ENCODE data around the gene SLC4A8.

The SLC4A8 gene

GRCh38 chr12:51432921-51433320 lies 8.3 kb downstream of the SLC4A8 start:
- Histone ChIP-seq H3K4me3 (ENCODE audit: low read depth in 1 of 2, low read length in 2 of 2) (no peak overlapping the region), H3K4me2 (ENCODE audit: insufficient read depth, low read length) (no peak overlapping the region), H3K4me1 (ENCODE audit: insufficient read depth, low read length) (no peaks in the 10 kb centered on the region), H3K79me2 (ENCODE audit: insufficient read depth, low read length) (no peaks in the 10 kb centered on the region), H3K27ac (ENCODE audit: low read length) (no peak overlapping the region), H2AFZ (ENCODE audit: low read depth, low read length) (no peak overlapping the region), H3K36me3 (ENCODE audit: insufficient read depth, low read length) (no peaks in the 10 kb centered on the region), H4K20me1 (ENCODE audit: insufficient read depth, low read length) (no peaks in the 10 kb centered on the region), H3K9me3 (ENCODE audit: insufficient read depth, low read length, severe bottlenecking) (no peaks in the 10 kb centered on the region), H3K9ac (ENCODE audit: low read depth, low read length) (no peak overlapping the region), H3K27me3 (ENCODE audit: insufficient read depth, low read length, poor library complexity) (no peaks in the 10 kb centered on the region)
- no peak for ATAC-seq (ENCODE audit: insufficient read depth, low read depth)
- DNase-seq: no peak
- TF ChIP-seq EZH2 (IDR thresholded peaks at IDR 0.05; ENCODE audit: borderline replicate concordance, low read depth, low read length, severe bottlenecking): no peak
- TF ChIP-seq, protein P1, sequence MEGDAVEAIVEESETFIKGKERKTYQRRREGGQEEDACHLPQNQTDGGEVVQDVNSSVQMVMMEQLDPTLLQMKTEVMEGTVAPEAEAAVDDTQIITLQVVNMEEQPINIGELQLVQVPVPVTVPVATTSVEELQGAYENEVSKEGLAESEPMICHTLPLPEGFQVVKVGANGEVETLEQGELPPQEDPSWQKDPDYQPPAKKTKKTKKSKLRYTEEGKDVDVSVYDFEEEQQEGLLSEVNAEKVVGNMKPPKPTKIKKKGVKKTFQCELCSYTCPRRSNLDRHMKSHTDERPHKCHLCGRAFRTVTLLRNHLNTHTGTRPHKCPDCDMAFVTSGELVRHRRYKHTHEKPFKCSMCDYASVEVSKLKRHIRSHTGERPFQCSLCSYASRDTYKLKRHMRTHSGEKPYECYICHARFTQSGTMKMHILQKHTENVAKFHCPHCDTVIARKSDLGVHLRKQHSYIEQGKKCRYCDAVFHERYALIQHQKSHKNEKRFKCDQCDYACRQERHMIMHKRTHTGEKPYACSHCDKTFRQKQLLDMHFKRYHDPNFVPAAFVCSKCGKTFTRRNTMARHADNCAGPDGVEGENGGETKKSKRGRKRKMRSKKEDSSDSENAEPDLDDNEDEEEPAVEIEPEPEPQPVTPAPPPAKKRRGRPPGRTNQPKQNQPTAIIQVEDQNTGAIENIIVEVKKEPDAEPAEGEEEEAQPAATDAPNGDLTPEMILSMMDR (IDR thresholded peaks at IDR 0.05; ENCODE audit: borderline replicate concordance, extremely low read depth, low read length, poor library complexity, severe bottlenecking): no peak

DNA sequence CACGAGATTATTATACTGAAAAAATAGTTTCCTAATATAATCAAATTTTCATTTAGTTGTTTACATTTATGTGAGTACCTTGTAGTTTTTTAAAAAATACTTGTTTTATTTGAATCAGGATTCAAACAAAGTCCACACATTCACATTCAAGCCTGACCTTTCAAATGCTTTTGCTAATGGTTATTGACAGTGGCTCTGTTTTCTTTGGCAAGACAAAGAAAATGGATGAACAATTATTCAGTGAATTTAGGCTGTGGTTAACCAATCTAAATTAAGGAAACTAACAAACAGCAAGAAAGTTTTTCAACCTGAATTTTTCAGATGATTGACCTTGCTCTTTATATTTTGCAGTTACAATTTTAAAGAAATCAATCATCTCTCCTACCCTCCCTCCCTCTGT lies 9.7 kb downstream of the SLC4A8 start:
- Histone ChIP-seq H2AFZ (ENCODE audit: low read depth, low read length) (no peak overlapping the region), H3K4me2 (ENCODE audit: insufficient read depth, low read length) (no peak overlapping the region), H3K27me3 (ENCODE audit: insufficient read depth, low read length, poor library complexity) (no peaks in the 10 kb centered on the region), H3K4me1 (ENCODE audit: insufficient read depth, low read length) (no peaks in the 10 kb centered on the region), H3K9ac (ENCODE audit: low read depth, low read length) (no peak overlapping the region), H4K20me1 (ENCODE audit: insufficient read depth, low read length) (no peaks in the 10 kb centered on the region), H3K4me3 (ENCODE audit: low read depth in 1 of 2, low read length in 2 of 2) (no peak overlapping the region), H3K27ac (ENCODE audit: low read length) (no peak overlapping the region), H3K36me3 (ENCODE audit: insufficient read depth, low read length) (no peaks in the 10 kb centered on the region), H3K79me2 (ENCODE audit: insufficient read depth, low read length) (no peaks in the 10 kb centered on the region), H3K9me3 (ENCODE audit: insufficient read depth, low read length, severe bottlenecking) (no peaks in the 10 kb centered on the region)
- TF ChIP-seq EZH2 (IDR thresholded peaks at IDR 0.05; ENCODE audit: borderline replicate concordance, low read depth, low read length, severe bottlenecking): no peak
- ATAC-seq (ENCODE audit: insufficient read depth, low read depth) (no peak), DNase-seq (no peak)

DNA sequence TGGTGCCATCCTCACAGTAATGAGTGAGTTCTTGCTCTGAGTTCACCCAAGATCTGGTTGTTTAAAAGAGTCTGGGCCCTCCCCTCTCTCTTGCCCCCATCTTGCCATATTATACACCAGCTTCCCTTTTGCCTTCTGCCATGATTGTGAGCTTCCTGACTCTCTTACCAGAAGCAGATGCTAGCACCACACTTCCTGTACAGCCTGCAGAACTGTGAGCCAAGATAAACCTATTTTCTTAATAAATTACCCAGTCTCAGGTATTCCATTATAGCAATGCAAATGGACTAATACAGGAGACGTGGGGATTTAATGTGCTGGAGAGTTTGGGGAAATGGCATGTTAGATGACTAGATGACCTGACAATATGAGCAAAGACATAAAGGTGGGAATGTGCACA lies 12.8 kb downstream of the SLC4A8 start:
- H3K9me3 ChIP-seq (ENCODE audit: insufficient read depth, low read length, severe bottlenecking): no peaks in the 10 kb centered on the region
- no peaks in the 10 kb centered on the region for H4K20me1 ChIP-seq (ENCODE audit: insufficient read depth, low read length)
- TF ChIP-seq, protein P1 (IDR thresholded peaks at IDR 0.05; ENCODE audit: borderline replicate concordance, extremely low read depth, low read length, poor library complexity, severe bottlenecking): no peak
- no peak for TF ChIP-seq EZH2 (IDR thresholded peaks at IDR 0.05; ENCODE audit: borderline replicate concordance, low read depth, low read length, severe bottlenecking)
- no peak for DNase-seq
- H3K4me3 ChIP-seq (ENCODE audit: low read depth in 1 of 2, low read length in 2 of 2): no peak overlapping the region
- no peak overlapping the region for H3K9ac ChIP-seq (ENCODE audit: low read depth, low read length)
- H3K4me1 ChIP-seq (ENCODE audit: insufficient read depth, low read length): no peaks in the 10 kb centered on the region
- no peak overlapping the region for H3K4me2 ChIP-seq (ENCODE audit: insufficient read depth, low read length)
- H3K36me3 ChIP-seq (ENCODE audit: insufficient read depth, low read length): 0 out of 2 replicates have a peak, but pooled peaks cover 4% of the 10 kb centered on the region
- ATAC-seq (ENCODE audit: insufficient read depth, low read depth): no peak
- no peaks in the 10 kb centered on the region for H3K27me3 ChIP-seq (ENCODE audit: insufficient read depth, low read length, poor library complexity)
- H3K79me2 ChIP-seq (ENCODE audit: insufficient read depth, low read length): no peaks in the 10 kb centered on the region
- H3K27ac ChIP-seq (ENCODE audit: low read length): no peak overlapping the region
- H2AFZ ChIP-seq (ENCODE audit: low read depth, low read length): no peak overlapping the region

DNA sequence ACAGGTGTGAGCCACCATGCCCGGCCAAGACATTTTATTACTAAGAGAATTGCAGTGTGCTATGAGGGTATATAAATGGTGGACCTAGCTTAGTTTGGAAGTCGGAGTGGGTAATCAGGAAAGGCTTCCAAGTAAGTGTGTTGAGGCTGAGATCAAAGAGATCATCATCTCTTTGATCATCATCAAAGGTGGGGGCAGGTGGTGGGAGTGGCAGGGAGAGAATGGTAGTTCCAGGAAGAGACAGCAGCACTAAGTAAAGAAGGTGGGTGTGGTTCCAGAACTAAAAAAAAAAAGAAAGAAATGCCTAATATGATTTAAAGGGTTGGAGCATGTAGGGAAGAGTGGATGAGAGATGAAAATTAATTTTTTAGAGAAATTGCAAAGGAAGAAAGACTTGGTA lies 14.7 kb downstream of the SLC4A8 start:
- no peak overlapping the region for H3K9ac ChIP-seq (ENCODE audit: low read depth, low read length)
- DNase-seq (peak; percentile 27), ATAC-seq (ENCODE audit: insufficient read depth, low read depth) (no peak)
- no peaks in the 10 kb centered on the region for H3K4me1 ChIP-seq (ENCODE audit: insufficient read depth, low read length)
- H4K20me1 ChIP-seq (ENCODE audit: insufficient read depth, low read length): no peaks in the 10 kb centered on the region
- no peaks in the 10 kb centered on the region for H3K79me2 ChIP-seq (ENCODE audit: insufficient read depth, low read length)
- H3K27ac ChIP-seq (ENCODE audit: low read length): no peak overlapping the region
- no peak overlapping the region for H3K4me3 ChIP-seq (ENCODE audit: low read depth in 1 of 2, low read length in 2 of 2)
- TF ChIP-seq, protein P1 (IDR thresholded peaks at IDR 0.05; ENCODE audit: borderline replicate concordance, extremely low read depth, low read length, poor library complexity, severe bottlenecking): no peak
- TF ChIP-seq EZH2 (IDR thresholded peaks at IDR 0.05; ENCODE audit: borderline replicate concordance, low read depth, low read length, severe bottlenecking): no peak
- H3K27me3 ChIP-seq (ENCODE audit: insufficient read depth, low read length, poor library complexity): no peaks in the 10 kb centered on the region
- no peaks in the 10 kb centered on the region for H3K9me3 ChIP-seq (ENCODE audit: insufficient read depth, low read length, severe bottlenecking)
- 0 out of 2 replicates have a peak, but pooled peaks cover 4% of the 10 kb centered on the region for H3K36me3 ChIP-seq (ENCODE audit: insufficient read depth, low read length)
- no peak overlapping the region for H2AFZ ChIP-seq (ENCODE audit: low read depth, low read length)
- H3K4me2 ChIP-seq (ENCODE audit: insufficient read depth, low read length): no peak overlapping the region

All from DND-41 (cell line).